ENCODE measurements around the gene OSBPL1A.
"Not testable (repeated sequence)": the region's sequence is repeated elsewhere in the genome, so short reads cannot be mapped to it uniquely, and the experiment has no call there.

The OSBPL1A gene

DNA sequence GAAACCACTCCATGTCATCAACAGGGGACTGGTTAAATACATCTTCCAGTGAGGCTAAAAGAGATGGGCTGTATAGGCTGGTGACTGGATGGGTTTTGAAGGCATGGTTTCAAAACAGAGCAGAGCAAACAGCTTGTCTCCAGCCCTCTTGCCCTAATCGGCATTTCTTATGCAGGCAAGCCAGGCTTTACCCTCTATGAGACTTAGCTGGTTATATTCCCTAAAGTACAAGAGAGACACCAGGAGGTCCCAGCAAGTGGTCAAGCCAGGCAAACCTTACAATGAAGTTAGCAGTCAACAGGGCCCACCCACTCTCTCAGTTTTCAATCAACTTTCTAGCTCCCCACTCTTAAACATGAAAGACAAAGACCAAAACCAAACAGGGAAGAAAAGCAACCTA lies 19.0 kb downstream of the OSBPL1A start:
- no peaks in the 10 kb centered on the region for H3K36me3 Mint-ChIP-seq (ENCODE audit: low read depth)
- peaks cover 8% of the 10 kb centered on the region for H3K4me1 Mint-ChIP-seq (ENCODE audit: low read depth)
- no peak overlapping the region for H3K27ac Mint-ChIP-seq
- H3K4me3 Mint-ChIP-seq: no peak overlapping the region
- H3K27me3 Mint-ChIP-seq: no peaks in the 10 kb centered on the region
- H3K9me3 Mint-ChIP-seq: no peaks in the 10 kb centered on the region

DNA sequence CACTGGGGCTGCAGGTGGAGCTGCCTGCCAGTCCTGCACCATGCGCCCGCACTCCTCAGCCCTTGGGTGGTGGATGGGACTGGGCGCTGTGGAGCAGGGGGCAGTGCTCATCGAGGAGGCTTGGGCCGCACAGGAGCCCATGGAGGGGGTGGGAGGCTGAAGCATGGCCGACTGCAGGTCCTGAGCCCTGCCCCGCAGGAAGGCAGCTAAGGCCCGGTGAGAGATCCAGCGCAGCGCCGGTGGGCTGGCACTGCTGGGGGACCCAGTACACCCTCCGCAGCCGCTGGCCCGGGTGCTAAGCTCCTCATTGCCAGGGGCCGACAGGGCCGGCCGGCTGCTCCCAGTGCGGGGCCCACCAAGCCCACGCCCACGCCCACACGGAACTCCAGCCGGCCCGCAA lies 21.1 kb downstream of the OSBPL1A start:
- not testable (repeated sequence) for H3K4me1 Mint-ChIP-seq (ENCODE audit: low read depth); H3K27ac Mint-ChIP-seq; H3K9me3 Mint-ChIP-seq; H3K36me3 Mint-ChIP-seq (ENCODE audit: low read depth); H3K4me3 Mint-ChIP-seq; H3K27me3 Mint-ChIP-seq

DNA sequence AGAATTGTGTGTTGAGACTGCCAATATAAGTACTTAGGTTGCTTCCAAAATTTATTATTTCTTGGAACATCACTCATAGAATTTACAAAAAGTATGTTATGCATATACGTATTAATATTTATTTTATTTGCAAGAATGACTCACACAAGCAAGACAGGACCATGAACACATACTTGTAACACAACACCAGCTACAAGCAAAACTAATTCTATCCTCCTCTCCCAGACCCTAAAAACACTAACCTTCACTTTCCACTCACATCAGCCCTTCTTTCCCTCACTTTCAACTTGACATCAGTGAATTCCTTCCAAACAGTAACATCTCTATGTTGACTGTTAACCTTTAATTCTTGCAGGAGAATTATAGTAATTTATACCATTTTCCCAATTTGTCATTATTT lies 24.3 kb downstream of the OSBPL1A start:
- Mint-ChIP-seq H3K27ac (no peak overlapping the region), H3K36me3 (ENCODE audit: low read depth) (no peaks in the 10 kb centered on the region), H3K4me1 (ENCODE audit: low read depth) (peaks cover 23% of the 10 kb centered on the region), H3K4me3 (no peak overlapping the region), H3K27me3 (no peaks in the 10 kb centered on the region), H3K9me3 (no peaks in the 10 kb centered on the region)

DNA sequence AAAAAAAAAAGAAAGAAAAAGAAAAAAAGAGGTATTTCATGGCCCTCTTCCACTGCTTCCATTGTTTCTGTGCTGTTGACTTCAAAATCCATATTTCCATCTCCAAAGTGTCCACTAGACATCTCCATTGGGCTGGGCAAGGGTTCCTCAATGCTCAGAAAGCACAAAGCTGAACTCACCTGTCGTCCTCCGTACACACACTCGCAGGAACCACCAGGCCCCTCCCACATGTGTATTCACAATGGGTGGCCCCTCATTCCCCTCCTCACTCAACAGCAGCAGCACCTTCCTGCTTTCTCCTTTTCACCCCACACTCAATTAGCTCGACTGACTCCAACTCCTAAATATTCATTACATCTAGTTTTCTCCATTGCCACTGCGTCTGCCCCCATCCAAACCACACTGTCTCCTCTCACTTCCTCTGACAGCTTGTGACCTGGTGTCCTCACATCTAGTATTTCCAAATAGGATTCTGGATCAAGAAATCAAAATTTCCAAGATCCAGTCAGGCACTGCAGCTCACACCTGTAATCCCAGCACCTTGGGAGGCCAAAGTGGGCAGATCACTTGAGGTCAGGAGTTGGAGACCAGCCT lies 25.2 kb downstream of the OSBPL1A start:
- Mint-ChIP-seq H3K4me1 (ENCODE audit: low read depth) (peaks cover 25% of the 10 kb centered on the region), H3K9me3 (no peaks in the 10 kb centered on the region), H3K36me3 (ENCODE audit: low read depth) (no peaks in the 10 kb centered on the region), H3K27ac (no peak overlapping the region), H3K4me3 (no peak overlapping the region), H3K27me3 (no peaks in the 10 kb centered on the region)

DNA sequence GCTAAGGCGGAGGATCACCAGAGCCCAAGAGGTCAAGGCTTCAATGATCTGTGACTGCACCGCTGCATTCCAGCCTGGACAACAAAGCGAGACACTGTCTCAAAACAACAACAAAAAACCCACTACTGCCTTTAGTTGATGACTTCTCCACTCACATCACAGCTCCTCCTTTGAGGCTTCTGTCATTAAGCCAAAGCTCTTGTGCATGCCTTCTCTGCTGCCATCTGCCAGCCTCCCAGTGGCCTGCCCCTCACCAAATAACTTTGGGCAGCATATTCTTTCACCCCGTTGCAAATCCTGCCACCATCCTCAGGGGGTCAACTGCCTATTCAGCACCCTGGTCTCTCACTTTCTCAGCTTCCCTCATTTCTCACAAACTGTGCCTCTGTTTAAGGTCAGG lies 27.5 kb downstream of the OSBPL1A start:
- Mint-ChIP-seq H3K4me3 (no peak overlapping the region), H3K27ac (no peak overlapping the region), H3K9me3 (no peaks in the 10 kb centered on the region), H3K27me3 (no peaks in the 10 kb centered on the region), H3K36me3 (ENCODE audit: low read depth) (no peaks in the 10 kb centered on the region), H3K4me1 (ENCODE audit: low read depth) (peaks cover 25% of the 10 kb centered on the region)

DNA sequence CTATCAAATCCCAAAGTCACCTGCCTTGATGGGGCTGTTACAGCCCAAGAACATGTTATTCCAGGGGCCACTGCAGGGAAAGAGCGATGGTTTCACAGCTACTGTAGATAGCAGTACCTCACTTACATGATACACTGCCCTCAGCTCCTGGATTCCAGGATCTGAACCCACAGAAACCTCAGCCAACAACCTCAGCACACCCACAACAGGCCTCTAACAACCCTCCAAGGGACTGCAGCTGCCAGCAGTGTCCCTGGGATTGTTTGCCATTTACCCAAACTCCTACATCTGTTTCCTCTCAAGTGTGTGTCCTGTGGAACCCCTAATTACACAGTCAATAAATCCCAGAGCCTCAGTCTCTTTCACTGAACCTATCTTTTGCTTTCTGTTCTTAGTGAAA lies 28.2 kb downstream of the OSBPL1A start:
- H3K9me3 Mint-ChIP-seq: no peaks in the 10 kb centered on the region
- H3K36me3 Mint-ChIP-seq (ENCODE audit: low read depth): no peaks in the 10 kb centered on the region
- H3K27ac Mint-ChIP-seq: peak overlapping the region; percentile 74
- peaks cover 25% of the 10 kb centered on the region for H3K4me1 Mint-ChIP-seq (ENCODE audit: low read depth)
- no peaks in the 10 kb centered on the region for H3K27me3 Mint-ChIP-seq
- peak overlapping the region; percentile 14 for H3K4me3 Mint-ChIP-seq

DNA sequence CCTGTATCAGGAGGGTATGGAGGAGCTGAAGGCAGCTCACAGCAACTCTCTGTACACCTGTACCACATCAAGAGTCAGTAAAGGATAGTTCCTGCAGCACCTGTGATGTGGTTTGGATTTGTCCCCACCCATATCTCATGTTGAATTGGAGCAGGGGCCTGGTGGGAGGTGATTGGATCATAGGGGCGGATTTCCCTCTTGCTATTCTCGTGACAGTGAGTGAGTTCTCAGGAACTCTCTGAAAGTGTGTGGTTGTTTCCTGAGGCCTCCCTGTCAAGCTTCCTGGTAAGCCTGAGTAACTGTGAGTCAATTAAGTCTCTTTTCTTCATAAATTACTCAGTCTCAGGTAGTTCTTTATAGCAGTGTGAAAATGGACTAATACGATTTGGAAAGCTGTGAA lies 28.9 kb downstream of the OSBPL1A start:
- H3K27me3 Mint-ChIP-seq: no peaks in the 10 kb centered on the region
- no peaks in the 10 kb centered on the region for H3K9me3 Mint-ChIP-seq
- peaks cover 25% of the 10 kb centered on the region for H3K4me1 Mint-ChIP-seq (ENCODE audit: low read depth)
- peak overlapping the region; percentile 74 for H3K27ac Mint-ChIP-seq
- H3K4me3 Mint-ChIP-seq: peak overlapping the region; percentile 14
- no peaks in the 10 kb centered on the region for H3K36me3 Mint-ChIP-seq (ENCODE audit: low read depth)

DNA sequence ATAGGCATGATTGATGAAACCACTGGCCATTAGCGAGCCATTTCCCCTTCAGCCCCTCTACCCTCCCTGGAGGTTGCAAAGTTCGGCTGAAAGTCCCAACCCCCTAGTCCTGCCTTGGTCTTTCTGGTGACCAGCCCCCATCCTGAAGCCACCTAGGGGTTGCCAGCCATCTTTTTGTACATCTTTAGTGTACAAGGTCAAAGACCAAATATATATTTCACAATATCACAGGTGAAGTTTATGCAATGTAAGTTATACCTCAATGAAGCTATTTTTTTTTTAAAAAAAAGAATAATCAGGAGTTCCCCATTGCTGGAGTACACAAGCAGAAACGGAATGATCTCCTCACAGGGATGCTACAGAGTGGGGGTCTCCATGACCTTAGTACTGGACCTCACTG lies 31.3 kb downstream of the OSBPL1A start:
- H3K27me3 Mint-ChIP-seq: no peaks in the 10 kb centered on the region
- no peaks in the 10 kb centered on the region for H3K9me3 Mint-ChIP-seq
- H3K4me3 Mint-ChIP-seq: no peak overlapping the region
- H3K4me1 Mint-ChIP-seq (ENCODE audit: low read depth): peaks cover 25% of the 10 kb centered on the region
- H3K27ac Mint-ChIP-seq: no peak overlapping the region
- no peaks in the 10 kb centered on the region for H3K36me3 Mint-ChIP-seq (ENCODE audit: low read depth)

DNA sequence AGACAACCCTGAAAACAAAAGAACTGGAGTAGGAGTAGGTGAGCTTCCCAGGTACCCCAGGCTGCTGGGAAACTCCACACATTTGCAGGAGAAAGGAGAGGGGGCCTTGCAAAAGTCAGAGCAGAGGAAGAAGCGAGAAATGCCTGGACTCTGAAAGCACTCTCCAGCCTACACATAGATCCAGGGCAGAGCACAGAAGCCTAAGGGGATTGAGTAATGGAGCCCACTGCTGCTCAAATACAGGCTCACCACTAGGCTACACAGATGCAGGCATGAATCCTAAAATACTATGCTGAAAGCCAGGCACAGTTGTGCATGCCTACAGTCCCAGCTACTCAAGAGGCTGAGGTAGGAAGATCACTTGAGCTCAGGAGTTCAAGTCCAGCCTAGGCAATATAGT lies 33.4 kb downstream of the OSBPL1A start:
- Mint-ChIP-seq H3K4me1 (ENCODE audit: low read depth) (peaks cover 10% of the 10 kb centered on the region), H3K27me3 (no peaks in the 10 kb centered on the region), H3K9me3 (no peaks in the 10 kb centered on the region), H3K36me3 (ENCODE audit: low read depth) (no peaks in the 10 kb centered on the region), H3K4me3 (no peak overlapping the region), H3K27ac (no peak overlapping the region)

DNA sequence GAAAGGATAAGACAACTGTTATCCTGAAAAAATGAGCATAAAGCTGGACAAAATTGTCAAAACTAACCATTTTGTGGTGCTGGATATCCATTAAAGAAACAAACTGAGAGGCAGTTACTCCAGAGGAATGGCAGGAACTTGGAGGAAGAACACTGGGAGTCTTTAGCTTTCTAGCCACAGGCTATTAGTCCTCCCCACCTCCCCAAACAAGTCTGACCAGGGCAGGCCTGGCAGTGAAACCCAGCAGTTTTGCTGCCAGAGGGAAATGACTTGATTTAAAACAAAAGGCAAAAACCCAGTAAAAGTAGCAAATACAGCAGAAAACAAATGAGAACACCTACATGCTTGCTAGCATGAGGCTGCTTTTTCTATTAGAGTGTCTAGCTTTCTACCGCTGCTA lies 34.9 kb downstream of the OSBPL1A start:
- no peak overlapping the region for H3K4me3 Mint-ChIP-seq
- H3K9me3 Mint-ChIP-seq: no peaks in the 10 kb centered on the region
- no peak overlapping the region for H3K27ac Mint-ChIP-seq
- H3K36me3 Mint-ChIP-seq (ENCODE audit: low read depth): no peaks in the 10 kb centered on the region
- no peaks in the 10 kb centered on the region for H3K27me3 Mint-ChIP-seq
- no peaks in the 10 kb centered on the region for H3K4me1 Mint-ChIP-seq (ENCODE audit: low read depth)

DNA sequence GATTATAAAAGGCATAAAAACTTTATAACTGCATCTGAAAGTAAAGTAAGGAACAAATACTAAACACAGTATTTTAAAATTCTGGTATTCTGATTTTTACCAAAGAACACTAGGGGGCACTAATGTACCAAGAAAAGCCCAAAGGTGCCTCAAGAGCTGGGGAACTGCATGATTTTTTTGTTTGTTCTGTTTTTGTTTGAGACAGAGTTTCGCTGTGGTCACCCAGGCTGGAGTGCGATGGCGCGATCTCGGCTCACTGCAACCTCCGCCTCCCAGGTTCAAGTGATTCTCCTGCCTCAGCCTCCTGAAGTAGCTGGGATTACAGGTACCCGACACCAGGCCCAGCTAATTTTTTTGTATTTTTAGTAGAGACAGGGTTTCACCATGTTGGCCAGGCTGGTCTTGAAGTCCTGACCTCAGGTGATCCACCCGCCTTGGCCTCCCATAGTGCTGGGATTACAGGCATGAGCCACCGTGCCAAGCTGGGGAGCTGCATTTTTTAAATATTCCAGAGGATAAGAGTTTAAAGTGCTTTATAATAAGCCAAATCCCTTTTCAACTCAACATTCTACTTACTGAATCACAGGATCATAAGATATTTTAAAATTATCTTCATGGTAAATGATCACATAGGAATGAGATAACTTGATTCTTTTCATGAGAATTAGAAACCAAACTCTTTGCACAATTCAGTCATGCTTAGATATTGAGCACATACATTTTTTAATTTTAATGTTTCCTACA lies 37.7 kb downstream of the OSBPL1A start:
- H3K9me3 Mint-ChIP-seq; H3K36me3 Mint-ChIP-seq (ENCODE audit: low read depth); H3K4me1 Mint-ChIP-seq (ENCODE audit: low read depth); H3K27me3 Mint-ChIP-seq; H3K4me3 Mint-ChIP-seq; H3K27ac Mint-ChIP-seq: not testable (repeated sequence)

DNA sequence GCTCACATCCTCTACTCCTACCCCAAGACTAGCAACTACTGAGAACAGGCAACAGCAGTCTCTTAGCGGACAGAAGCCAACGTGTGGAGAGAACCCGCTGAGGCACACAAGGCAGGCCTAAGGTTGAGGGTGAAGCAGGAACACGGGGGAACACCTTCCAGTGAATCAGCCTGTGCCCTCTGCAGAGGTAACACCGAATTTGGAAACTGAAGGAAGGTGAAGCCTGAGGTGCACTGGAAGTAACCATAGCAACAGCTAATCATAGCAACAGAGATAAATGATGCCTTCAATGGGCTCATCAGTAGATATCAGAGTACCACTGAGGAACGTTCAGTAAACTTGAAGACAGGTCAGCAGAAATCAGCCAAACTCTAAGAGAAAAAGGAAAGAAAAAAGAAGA lies 43.3 kb downstream of the OSBPL1A start:
- Mint-ChIP-seq H3K4me3 (no peak overlapping the region), H3K27ac (no peak overlapping the region), H3K4me1 (ENCODE audit: low read depth) (no peaks in the 10 kb centered on the region), H3K9me3 (no peaks in the 10 kb centered on the region), H3K36me3 (ENCODE audit: low read depth) (no peaks in the 10 kb centered on the region), H3K27me3 (no peaks in the 10 kb centered on the region)

DNA sequence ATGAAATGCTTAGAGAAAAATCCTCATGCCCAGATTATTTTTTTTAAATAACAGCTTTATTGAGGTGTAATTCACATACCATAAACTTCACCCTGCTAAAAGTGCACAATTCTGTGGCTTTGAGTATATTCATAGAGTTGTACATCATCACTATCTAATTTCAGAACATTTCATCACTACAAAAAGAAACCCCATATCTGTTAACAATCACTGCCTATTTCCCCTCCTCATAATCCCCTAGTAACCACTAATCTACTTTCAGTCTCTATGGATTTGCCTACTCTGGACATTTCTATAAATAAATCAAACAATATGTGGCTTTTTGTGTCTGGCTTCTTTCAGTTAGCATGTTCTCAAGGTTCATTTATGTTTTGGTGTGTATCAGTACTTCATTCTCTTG lies 51.4 kb downstream of the OSBPL1A start:
- Mint-ChIP-seq H3K27me3 (no peaks in the 10 kb centered on the region), H3K9me3 (no peaks in the 10 kb centered on the region), H3K36me3 (ENCODE audit: low read depth) (no peaks in the 10 kb centered on the region), H3K4me1 (ENCODE audit: low read depth) (no peaks in the 10 kb centered on the region), H3K4me3 (no peak overlapping the region), H3K27ac (no peak overlapping the region)

DNA sequence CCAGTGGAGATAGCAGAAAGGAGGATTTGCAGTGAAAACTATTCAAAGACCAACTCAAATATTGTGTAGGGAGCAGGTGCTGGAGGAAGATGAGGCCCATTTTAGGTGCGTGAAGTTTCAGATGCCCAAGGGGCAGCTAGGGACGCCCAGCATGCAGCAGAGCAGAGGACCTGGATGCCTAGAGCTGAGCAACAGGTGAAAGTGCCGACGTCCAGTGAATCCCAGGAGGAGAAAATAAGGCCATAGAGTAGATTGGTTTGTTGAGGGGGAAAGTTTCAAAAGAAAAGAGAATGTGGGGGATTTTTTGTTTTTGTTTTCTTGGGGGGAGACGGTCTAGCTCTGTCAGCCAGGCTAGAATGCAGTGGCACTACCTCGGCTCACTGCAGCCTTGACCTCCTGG lies 53.1 kb downstream of the OSBPL1A start:
- no peaks in the 10 kb centered on the region for H3K4me1 Mint-ChIP-seq (ENCODE audit: low read depth)
- no peaks in the 10 kb centered on the region for H3K27me3 Mint-ChIP-seq
- no peaks in the 10 kb centered on the region for H3K36me3 Mint-ChIP-seq (ENCODE audit: low read depth)
- H3K27ac Mint-ChIP-seq: no peak overlapping the region
- no peak overlapping the region for H3K4me3 Mint-ChIP-seq
- no peaks in the 10 kb centered on the region for H3K9me3 Mint-ChIP-seq

DNA sequence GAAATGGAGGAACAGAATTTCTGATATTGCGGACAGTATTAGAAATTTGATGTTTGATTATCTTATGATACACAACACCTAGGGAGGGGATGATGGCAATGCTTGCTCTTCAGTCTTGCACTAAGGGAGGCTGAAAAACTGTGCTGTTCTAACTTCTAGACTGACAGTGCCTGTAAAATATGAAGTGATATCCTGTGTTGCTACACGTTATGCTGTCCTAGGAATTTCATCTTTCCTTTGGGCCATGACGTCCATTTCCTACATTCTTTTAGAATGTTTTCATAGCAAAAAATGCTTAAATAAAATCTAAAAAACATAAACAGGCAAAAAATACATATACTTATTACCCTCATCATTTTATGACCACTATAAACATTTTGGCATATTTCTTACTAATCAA lies 55.3 kb downstream of the OSBPL1A start:
- H3K27ac Mint-ChIP-seq: no peak overlapping the region
- no peaks in the 10 kb centered on the region for H3K9me3 Mint-ChIP-seq
- no peaks in the 10 kb centered on the region for H3K36me3 Mint-ChIP-seq (ENCODE audit: low read depth)
- no peaks in the 10 kb centered on the region for H3K27me3 Mint-ChIP-seq
- no peaks in the 10 kb centered on the region for H3K4me1 Mint-ChIP-seq (ENCODE audit: low read depth)
- no peak overlapping the region for H3K4me3 Mint-ChIP-seq

DNA sequence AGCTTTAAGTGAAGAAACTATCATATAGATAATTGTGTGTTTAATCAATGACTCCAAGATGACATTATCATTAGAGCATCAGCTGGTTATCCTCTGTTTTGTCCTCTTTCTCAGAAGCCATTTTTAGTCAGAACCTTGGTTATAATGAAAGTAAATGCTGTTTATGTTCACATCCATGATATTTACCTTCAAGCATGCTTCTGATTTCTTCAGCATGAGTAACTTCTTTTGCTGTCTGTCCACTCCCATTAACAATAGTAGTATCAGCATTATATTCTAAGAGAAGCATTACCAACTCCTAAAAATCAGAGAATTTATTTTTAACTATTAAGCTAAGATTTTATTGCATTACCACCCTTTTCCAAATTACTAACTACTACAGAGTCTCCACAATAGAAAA lies 56.3 kb downstream of the OSBPL1A start:
- Mint-ChIP-seq H3K27ac (no peak overlapping the region), H3K36me3 (ENCODE audit: low read depth) (no peaks in the 10 kb centered on the region), H3K4me1 (ENCODE audit: low read depth) (no peaks in the 10 kb centered on the region), H3K4me3 (no peak overlapping the region), H3K9me3 (no peaks in the 10 kb centered on the region), H3K27me3 (no peaks in the 10 kb centered on the region)

Measured in stimulated activated naive CD8-positive, alpha-beta T cell treated with anti-CD3 and anti-CD28 coated beads, Interleukin-15, Interleukin-2, amounts not matched to agents 100 ng/mL and 50 ng/mL, for 24 hours (primary cell).